ENCODE data around the gene TAS2R41. TPM values are rescaled to one million over a fixed set of nuclear protein-coding genes. Genes with fewer than 3 reads are reported as not detected.

TAS2R41 gene, protein sequence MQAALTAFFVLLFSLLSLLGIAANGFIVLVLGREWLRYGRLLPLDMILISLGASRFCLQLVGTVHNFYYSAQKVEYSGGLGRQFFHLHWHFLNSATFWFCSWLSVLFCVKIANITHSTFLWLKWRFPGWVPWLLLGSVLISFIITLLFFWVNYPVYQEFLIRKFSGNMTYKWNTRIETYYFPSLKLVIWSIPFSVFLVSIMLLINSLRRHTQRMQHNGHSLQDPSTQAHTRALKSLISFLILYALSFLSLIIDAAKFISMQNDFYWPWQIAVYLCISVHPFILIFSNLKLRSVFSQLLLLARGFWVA
- not detected for total RNA-seq (2021; fragmentation: NEBNext Ultra II Directional; extraction: Animal tissue kit (Norgen Biotek cat#: 25700))
- long read RNA-seq, result 0 reads

DNA sequence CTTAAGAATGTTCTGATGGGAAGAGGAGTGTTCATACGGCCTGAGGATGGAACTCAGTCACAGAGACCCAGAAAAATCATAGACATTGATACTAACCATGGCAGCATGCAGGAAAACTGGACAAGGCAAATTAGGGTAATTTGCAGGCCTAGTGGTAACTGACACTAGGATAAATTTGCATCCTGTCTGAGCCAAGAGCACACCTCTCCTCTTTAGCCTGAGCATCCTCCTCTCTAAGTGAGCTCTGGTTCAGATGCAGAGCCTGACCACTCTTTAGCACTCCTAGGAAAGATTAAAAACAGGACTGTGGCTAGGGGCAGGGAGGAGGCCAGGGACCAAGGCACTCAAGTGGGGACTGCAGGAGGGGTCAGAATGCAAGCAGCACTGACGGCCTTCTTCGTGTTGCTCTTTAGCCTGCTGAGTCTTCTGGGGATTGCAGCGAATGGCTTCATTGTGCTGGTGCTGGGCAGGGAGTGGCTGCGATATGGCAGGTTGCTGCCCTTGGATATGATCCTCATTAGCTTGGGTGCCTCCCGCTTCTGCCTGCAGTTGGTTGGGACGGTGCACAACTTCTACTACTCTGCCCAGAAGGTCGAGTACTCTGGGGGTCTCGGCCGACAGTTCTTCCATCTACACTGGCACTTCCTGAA, at the start of gene TAS2R41:
TAS2R41 (plus strand) TSS at position 373 of the 650 bp plus-strand sequence; CDS start at position 373, 0 bp downstream.
- TF ChIP-seq, protein P1, sequence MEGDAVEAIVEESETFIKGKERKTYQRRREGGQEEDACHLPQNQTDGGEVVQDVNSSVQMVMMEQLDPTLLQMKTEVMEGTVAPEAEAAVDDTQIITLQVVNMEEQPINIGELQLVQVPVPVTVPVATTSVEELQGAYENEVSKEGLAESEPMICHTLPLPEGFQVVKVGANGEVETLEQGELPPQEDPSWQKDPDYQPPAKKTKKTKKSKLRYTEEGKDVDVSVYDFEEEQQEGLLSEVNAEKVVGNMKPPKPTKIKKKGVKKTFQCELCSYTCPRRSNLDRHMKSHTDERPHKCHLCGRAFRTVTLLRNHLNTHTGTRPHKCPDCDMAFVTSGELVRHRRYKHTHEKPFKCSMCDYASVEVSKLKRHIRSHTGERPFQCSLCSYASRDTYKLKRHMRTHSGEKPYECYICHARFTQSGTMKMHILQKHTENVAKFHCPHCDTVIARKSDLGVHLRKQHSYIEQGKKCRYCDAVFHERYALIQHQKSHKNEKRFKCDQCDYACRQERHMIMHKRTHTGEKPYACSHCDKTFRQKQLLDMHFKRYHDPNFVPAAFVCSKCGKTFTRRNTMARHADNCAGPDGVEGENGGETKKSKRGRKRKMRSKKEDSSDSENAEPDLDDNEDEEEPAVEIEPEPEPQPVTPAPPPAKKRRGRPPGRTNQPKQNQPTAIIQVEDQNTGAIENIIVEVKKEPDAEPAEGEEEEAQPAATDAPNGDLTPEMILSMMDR (IDR thresholded peaks at IDR 0.05), result no peak
- H3K4me1 Mint-ChIP-seq (ENCODE audit: low read depth), result peaks cover 22% of the 10 kb centered on the region
- peaks cover 11% of the 10 kb centered on the region for H3K36me3 Mint-ChIP-seq (ENCODE audit: low read depth)
- no peak within 1 kb of the TSS for H3K4me3 Mint-ChIP-seq
- no peaks in the 10 kb centered on the region; the same call in none of the 2 replicates for H3K27me3 Mint-ChIP-seq (ENCODE audit: insufficient read depth)
- DNase-seq, result no peak
- H3K9me3 Mint-ChIP-seq, result peaks cover 1% of the 10 kb centered on the region; the same call in 1 of the 2 replicates
- no peak within 1 kb of the TSS for H3K27ac Mint-ChIP-seq

DNA sequence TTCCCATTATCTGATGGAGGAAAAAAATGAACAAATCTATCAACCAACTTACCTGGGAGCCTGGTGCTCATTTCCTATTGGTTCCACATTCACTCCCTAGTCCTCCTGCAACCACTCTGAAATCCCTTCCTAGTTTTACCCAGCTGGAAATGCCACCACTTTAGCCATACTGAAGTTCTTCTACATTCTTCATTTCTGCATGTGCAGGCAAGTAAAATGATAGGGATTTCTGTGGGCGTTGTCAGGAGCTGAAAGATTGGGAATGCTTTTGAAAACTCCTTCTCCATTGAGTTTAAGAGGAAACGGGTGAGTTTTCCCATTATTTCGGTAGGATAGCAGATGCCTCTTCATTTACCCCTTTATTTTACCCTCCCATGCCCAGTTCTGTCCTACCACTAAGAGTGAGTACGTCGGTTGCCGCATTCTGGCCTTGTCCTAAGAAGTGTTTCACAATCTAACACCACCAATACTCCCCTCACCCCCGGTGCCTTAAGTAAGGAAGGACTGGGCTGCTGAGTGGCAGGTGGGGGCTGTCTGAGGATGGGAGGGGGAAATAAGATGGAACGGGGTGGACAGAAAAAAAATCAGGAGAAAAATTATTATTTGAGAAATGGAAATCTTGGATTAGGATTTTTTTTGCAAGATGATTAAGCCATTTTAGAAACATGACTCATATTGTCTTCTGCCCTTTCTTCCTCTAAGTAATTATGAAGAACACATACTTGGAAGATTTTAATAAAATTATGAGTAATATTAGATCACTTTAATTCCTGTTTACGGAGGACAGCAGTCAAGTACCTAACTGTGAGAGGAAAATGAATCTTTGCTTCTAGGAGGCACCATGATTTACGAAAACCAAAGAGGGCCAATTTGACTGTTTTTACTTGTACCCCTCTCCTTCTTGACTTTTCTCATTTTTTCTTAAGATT, 47.6 kb upstream of the TAS2R41 start:
- H3K4me1 Mint-ChIP-seq (ENCODE audit: low read depth), result peaks cover 27% of the 10 kb centered on the region
- TF ChIP-seq, protein P1 (IDR thresholded peaks at IDR 0.05), result no peak
- H3K9me3 Mint-ChIP-seq, result no peaks in the 10 kb centered on the region
- DNase-seq, result no peak
- no peaks in the 10 kb centered on the region for H3K36me3 Mint-ChIP-seq (ENCODE audit: low read depth)
- peak overlapping the region; percentile 9; the same call in 1 of the 2 replicates for H3K4me3 Mint-ChIP-seq
- no peaks in the 10 kb centered on the region for H3K27me3 Mint-ChIP-seq (ENCODE audit: insufficient read depth)
- H3K27ac Mint-ChIP-seq, result peak overlapping the region; percentile 66

DNA sequence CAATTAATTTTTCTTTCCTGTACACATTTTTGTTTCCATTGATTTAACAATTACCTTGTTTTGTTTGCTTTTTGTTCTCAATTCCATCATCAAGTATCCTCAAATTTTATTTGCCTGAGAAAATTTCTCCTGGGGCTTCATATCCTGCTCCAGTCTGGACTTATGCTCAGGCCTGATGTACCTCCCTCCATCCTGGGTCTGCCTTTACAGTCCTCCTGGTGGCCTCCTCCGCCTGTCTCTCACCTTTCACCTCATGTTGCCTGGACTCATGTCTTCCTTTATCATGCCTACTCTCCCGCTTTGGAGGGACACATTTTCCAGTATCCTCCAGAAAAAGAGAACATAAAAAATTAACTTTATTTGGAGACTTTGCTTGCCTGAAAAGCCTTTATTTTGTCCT, 46.6 kb upstream of the TAS2R41 start:
- Mint-ChIP-seq H3K4me1 (ENCODE audit: low read depth) (peaks cover 32% of the 10 kb centered on the region), H3K9me3 (no peaks in the 10 kb centered on the region), H3K27ac (peak overlapping the region; percentile 66; the same call in 1 of the 2 replicates), H3K27me3 (ENCODE audit: insufficient read depth) (no peaks in the 10 kb centered on the region), H3K4me3 (peak overlapping the region; percentile 6; the same call in 1 of the 2 replicates), H3K36me3 (ENCODE audit: low read depth) (no peaks in the 10 kb centered on the region)
- TF ChIP-seq, protein P1 (IDR thresholded peaks at IDR 0.05), result no peak
- DNase-seq, result no peak

DNA sequence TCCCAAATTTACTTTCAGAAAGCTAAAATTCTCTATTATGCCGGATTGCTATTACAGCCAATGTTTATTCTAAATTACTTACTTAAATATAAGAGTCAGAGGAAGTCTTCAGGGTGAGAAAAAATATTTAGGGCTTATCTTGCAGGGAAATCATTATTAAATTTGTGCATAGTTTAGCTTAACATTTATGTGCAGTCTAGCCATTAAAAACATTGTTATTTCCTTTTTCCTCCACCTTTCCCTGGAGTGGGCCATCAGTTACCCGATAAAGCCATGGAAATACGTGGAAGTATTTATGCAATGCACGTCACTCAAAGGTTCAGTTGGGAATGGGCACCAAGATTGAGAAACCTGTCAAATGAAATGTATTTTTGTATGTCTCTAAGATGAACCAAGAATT, 43.9 kb upstream of the TAS2R41 start:
- H3K4me3 Mint-ChIP-seq, result no peak overlapping the region
- no peaks in the 10 kb centered on the region for H3K9me3 Mint-ChIP-seq
- DNase-seq, result no peak
- H3K4me1 Mint-ChIP-seq (ENCODE audit: low read depth), result peaks cover 27% of the 10 kb centered on the region
- peaks cover 1% of the 10 kb centered on the region for H3K27me3 Mint-ChIP-seq (ENCODE audit: insufficient read depth)
- H3K36me3 Mint-ChIP-seq (ENCODE audit: low read depth), result no peaks in the 10 kb centered on the region
- TF ChIP-seq, protein P1 (IDR thresholded peaks at IDR 0.05), result no peak
- H3K27ac Mint-ChIP-seq, result no peak overlapping the region

DNA sequence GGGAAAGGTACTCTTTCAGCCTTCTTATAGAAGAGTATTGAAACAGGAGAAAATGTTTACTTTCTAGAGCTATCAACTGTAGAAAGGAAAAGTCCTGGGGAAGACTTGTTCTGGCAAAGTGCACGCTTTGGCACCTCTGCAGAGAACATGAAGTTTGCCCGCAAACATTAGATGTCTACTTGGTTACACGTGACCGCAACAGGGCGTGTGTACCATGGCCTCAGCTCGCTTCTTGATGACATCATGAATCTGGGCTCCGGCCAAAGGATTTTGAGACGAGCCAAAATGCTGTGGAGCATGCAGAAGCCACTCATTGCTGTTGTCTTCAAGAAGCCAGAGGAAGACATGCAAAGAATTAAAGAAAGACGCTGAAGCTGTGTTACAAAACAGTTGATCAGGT, 43.0 kb upstream of the TAS2R41 start:
- Mint-ChIP-seq H3K36me3 (ENCODE audit: low read depth) (no peaks in the 10 kb centered on the region), H3K27ac (no peak overlapping the region), H3K27me3 (ENCODE audit: insufficient read depth) (peaks cover 1% of the 10 kb centered on the region), H3K4me3 (no peak overlapping the region), H3K9me3 (no peaks in the 10 kb centered on the region), H3K4me1 (ENCODE audit: low read depth) (peaks cover 24% of the 10 kb centered on the region)
- no peak for DNase-seq
- TF ChIP-seq, protein P1 (IDR thresholded peaks at IDR 0.05), result no peak
